HepG2 (cell line): ENCODE data around the gene RICTOR. TPM values are rescaled to one million over a fixed set of nuclear protein-coding genes. Genes with fewer than 3 reads are reported as not detected.

Experiments used
- ATAC-seq: fragments of 200-7000 bp; cut with Tn5 transposase; 3 replicates; pipeline ENCODE4 v1.9.1; 2020; ENCODE audit warnings: mild to moderate bottlenecking, moderate library complexity
- BruUV-seq: library from RNA; stranded (reverse); fragments of 400-500 nt; replicated peaks from 2 replicates; lab custom pipeline; 2021; lab: Mats Ljungman, UMichigan
- CTCF ChIA-PET: fragments of 300-600 bp; formaldehyde crosslinking; extraction: SDS; loops from one replicate; lab custom pipeline; 2021; ENCODE audit warnings: low total read pairs, inconsistent platforms, low intra/inter-chr PET ratio; lab: Yijun Ruan, JAX
- POLR2A ChIA-PET: fragments of 350-600 bp; sonication (Branson Sonifier 250); formaldehyde crosslinking; loops from one replicate; lab custom pipeline; 2020; ENCODE audit warnings: antibody characterized with exemption, inconsistent platforms; lab: Yijun Ruan, JAX
- DNase-seq: peaks from one replicate; pipeline ENCODE4 v3.0.0-alpha.2; 2015; ENCODE audit warnings: low spot score
- FAIRE-seq: peaks from 3 replicates; lab custom pipeline; 2011; peaks lifted over from hg19 to GRCh38; lab: Jason Lieb, UNC
- H2AFZ ChIP-seq: one replicate; pipeline ENCODE4 v1.6.1; 2011; ENCODE audit warnings: low read length, inconsistent platforms
- H3K27ac ChIP-seq: fragments of 300-600 bp; 3 replicates; pipeline ENCODE4 v1.8.0; 2011; ENCODE audit warnings: mixed run types, mild to moderate bottlenecking, mixed read lengths, low read length, inconsistent platforms; ENCODE audit not compliant: insufficient read depth; ENCODE audit errors: extremely low read length
- H3K27me3 ChIP-seq, 2 experiments: fragments of 200-600 bp in 1 of 2; 2 replicates in 1 of 2; 3 replicates in 1 of 2; pipeline versions ENCODE4 v1.6.0 to v1.8.0; 2011; ENCODE audit warnings: low read length in 2 of 2, mild to moderate bottlenecking in 2 of 2, moderate library complexity in 2 of 2, inconsistent platforms in 1 of 2; ENCODE audit not compliant: insufficient read depth in 2 of 2, control insufficient read depth in 1 of 2
- H3K36me3 ChIP-seq, 2 experiments: fragments of 200-600 bp in 1 of 2; replicated peaks in 1 of 2; 2 replicates in 1 of 2; 3 replicates in 1 of 2; pipeline versions ENCODE4 v1.5.1 to v1.8.0; 2011; ENCODE audit warnings: low read length in 2 of 2, inconsistent platforms in 1 of 2; ENCODE audit not compliant: insufficient read depth in 2 of 2, control insufficient read depth in 1 of 2
- H3K4me1 ChIP-seq: 2 replicates; pipeline ENCODE4 v1.5.1; 2012; ENCODE audit warnings: low read length, inconsistent platforms; ENCODE audit not compliant: insufficient read depth
- H3K4me2 ChIP-seq: 2 replicates; pipeline ENCODE4 v1.6.0; 2011; ENCODE audit warnings: low read depth, low read length, inconsistent platforms
- H3K4me3 ChIP-seq, 3 experiments: fragments of 200-600 bp in 1 of 3; sonication (generic), shearing (Covaris generic) in 1 of 3; replicated peaks in 1 of 3; 2 replicates each; pipeline ENCODE4 v1.5.1; 2011 to 2016; ENCODE audit warnings: low read length in 3 of 3, inconsistent platforms in 2 of 3, low read depth in 2 of 3, mild to moderate bottlenecking in 2 of 3, control low read depth in 1 of 3, mixed read lengths in 1 of 3; ENCODE audit not compliant: insufficient read depth in 1 of 3
- H3K79me2 ChIP-seq: one replicate; pipeline ENCODE4 v1.6.1; 2011; ENCODE audit warnings: low read length, inconsistent platforms; ENCODE audit not compliant: insufficient read depth
- H3K9ac ChIP-seq: 2 replicates; pipeline ENCODE4 v1.6.0; 2011; ENCODE audit warnings: mild to moderate bottlenecking, low read depth, low read length, inconsistent platforms; ENCODE audit not compliant: insufficient read depth
- H3K9me3 ChIP-seq: 2 replicates; pipeline ENCODE4 v1.5.1; 2012; ENCODE audit warnings: mild to moderate bottlenecking, low read length
- H4K20me1 ChIP-seq: 2 replicates; pipeline ENCODE4 v1.6.0; 2011; ENCODE audit warnings: inconsistent platforms, mild to moderate bottlenecking, low read length, moderate library complexity; ENCODE audit not compliant: insufficient read depth
- BRD4 ChIP-seq: sonication (generic); formaldehyde crosslinking; IDR thresholded peaks from 2 replicates; pipeline ENCODE4 v1.4.0; 2020; ENCODE audit warnings: missing genetic modification reagents
- FOXA3 ChIP-seq: IDR thresholded peaks from 2 replicates; pipeline ENCODE4 v1.6.1; 2016; ENCODE audit warnings: missing genetic modification reagents, missing compliant biosample characterization
- KAT2B ChIP-seq: fragments of 150-350 bp; IDR thresholded peaks from 2 replicates; pipeline ENCODE4 v1.6.1; 2014; ENCODE audit warnings: low read depth, low read length, borderline replicate concordance
- NFYC ChIP-seq: IDR thresholded peaks from 2 replicates; pipeline ENCODE4 v1.6.1; 2016; ENCODE audit warnings: missing genetic modification reagents, missing compliant biosample characterization
- NPAS2 ChIP-seq: sonication (generic); formaldehyde crosslinking; IDR thresholded peaks from 2 replicates; pipeline ENCODE4 v1.8.0; 2022; ENCODE audit warnings: mild to moderate bottlenecking, missing genetic modification reagents, borderline replicate concordance
- SALL2 ChIP-seq: sonication (generic); formaldehyde crosslinking; IDR thresholded peaks from 2 replicates; pipeline ENCODE4 v1.8.1; 2023; ENCODE audit warnings: mild to moderate bottlenecking, missing genetic modification reagents, inconsistent platforms
- YEATS2 ChIP-seq: sonication (generic); formaldehyde crosslinking; IDR thresholded peaks from 2 replicates; pipeline ENCODE4 v1.4.0; 2020; ENCODE audit warnings: missing genetic modification reagents, borderline replicate concordance
- ZNF337 ChIP-seq: sonication (generic); formaldehyde crosslinking; IDR thresholded peaks from 2 replicates; pipeline ENCODE4 v1.5.1; 2020; ENCODE audit warnings: missing genetic modification reagents, low read depth, mild to moderate bottlenecking, borderline replicate concordance
- ZNF709 ChIP-seq: sonication (generic); formaldehyde crosslinking; IDR thresholded peaks from 2 replicates; pipeline ENCODE4 v1.5.0; 2020; ENCODE audit warnings: mild to moderate bottlenecking, missing genetic modification reagents
- WGBS: methylation state at CpG from one replicate; pipeline ENCODE4 v1.1.6; 2017; ENCODE audit warnings: low lambda C conversion rate; 5-methylcytosine and 5-hydroxymethylcytosine counted together
- in situ Hi-C: cut with HindIII; loops from 2 replicates; pipeline ENCODE4 v1.10.0; 2017; ENCODE audit warnings: low pct_unique_long_range_greater_than_20kb; ENCODE audit not compliant: extremely low pct_ligation_motif_present
- intact Hi-C: fragments of 100-400 bp; cut with micrococcal nuclease; formaldehyde crosslinking; loops from one replicate; pipeline ENCODE4 v1.10.0; 2022; ENCODE audit not compliant: unreplicated experiment
- polyA plus RNA-seq, 8 experiments: library from polyadenylated mRNA; depleted of rRNA in 3 of 8; stranded (reverse) in 7 of 8; unstranded in 1 of 8; fragments of >200 nt; fragmentation: Illumina TruSeq in 4 of 8; extraction: Trizol in 4 of 8; gene quantifications; 2 replicates each; pipeline versions ENCODE4 v1.2.1 to v1.2.3, GENCODE V29; 2011 to 2016; ENCODE audit warnings: low read depth in 4 of 8, missing spikeins in 1 of 8, mixed read lengths in 1 of 8; ENCODE audit not compliant: insufficient read depth in 1 of 8
- total RNA-seq, 5 experiments: library from RNA; depleted of rRNA; stranded (reverse); fragments of >200 nt; fragmentation: Illumina TruSeq; extraction: Trizol; gene quantifications; 2 replicates each; pipeline ENCODE4 v1.2.3, GENCODE V29; 2016; ENCODE audit warnings: low read depth in 1 of 5
- TF ChIP-seq, protein P1 (sequence below): sonication (generic); formaldehyde crosslinking; IDR thresholded peaks from 2 replicates; pipeline ENCODE4 v1.8.0; 2022; ENCODE audit warnings: missing genetic modification reagents, mild to moderate bottlenecking, moderate library complexity, borderline replicate concordance
- TF ChIP-seq, protein P2 (sequence below): sonication (generic); formaldehyde crosslinking; IDR thresholded peaks from 2 replicates; pipeline ENCODE4 v1.4.0; 2020; ENCODE audit warnings: missing genetic modification reagents, borderline replicate concordance
- TF ChIP-seq, protein P3 (sequence below): fragments of 450-650 bp; IDR thresholded peaks from 2 replicates; pipeline ENCODE4 v1.6.1; 2017; ENCODE audit warnings: mild to moderate bottlenecking
- TF ChIP-seq, protein P4 (sequence below): sonication (generic); formaldehyde crosslinking; IDR thresholded peaks from 2 replicates; pipeline ENCODE4 v1.5.0; 2020; ENCODE audit warnings: mild to moderate bottlenecking, missing genetic modification reagents

RICTOR gene
- total and polyA plus RNA-seq, 2 of the 13 experiments (the other 11 are each of a cell fraction or from before 2014, with no cell fraction given) = 10.7 to 15.4 TPM

DNA sequence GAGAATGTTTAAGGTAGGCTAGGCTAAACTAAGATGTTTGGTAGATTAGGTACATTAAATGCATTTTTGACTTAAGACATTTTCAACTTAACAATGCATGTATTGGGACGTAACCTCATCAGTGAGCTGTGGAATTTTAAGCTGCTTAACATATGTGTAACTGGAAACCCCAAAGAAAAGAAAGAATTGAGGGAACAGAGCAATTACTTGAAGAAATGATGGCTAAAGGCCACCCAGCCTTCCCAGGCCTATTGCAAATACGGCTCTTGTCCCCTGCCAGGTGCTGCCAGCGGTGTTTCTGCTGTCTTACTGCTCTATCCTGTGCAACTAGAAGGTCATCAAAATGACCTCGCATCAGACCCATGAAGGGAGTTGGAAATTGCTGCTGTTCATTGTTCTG is 52.0 kb downstream of the RICTOR start (continued):
- TF ChIP-seq BRD4 (CRISPR knock-in tag) = no peak
- TF ChIP-seq FOXA3 (CRISPR knock-in tag) = no peak
- no peak for TF ChIP-seq KAT2B
- TF ChIP-seq, protein P1, sequence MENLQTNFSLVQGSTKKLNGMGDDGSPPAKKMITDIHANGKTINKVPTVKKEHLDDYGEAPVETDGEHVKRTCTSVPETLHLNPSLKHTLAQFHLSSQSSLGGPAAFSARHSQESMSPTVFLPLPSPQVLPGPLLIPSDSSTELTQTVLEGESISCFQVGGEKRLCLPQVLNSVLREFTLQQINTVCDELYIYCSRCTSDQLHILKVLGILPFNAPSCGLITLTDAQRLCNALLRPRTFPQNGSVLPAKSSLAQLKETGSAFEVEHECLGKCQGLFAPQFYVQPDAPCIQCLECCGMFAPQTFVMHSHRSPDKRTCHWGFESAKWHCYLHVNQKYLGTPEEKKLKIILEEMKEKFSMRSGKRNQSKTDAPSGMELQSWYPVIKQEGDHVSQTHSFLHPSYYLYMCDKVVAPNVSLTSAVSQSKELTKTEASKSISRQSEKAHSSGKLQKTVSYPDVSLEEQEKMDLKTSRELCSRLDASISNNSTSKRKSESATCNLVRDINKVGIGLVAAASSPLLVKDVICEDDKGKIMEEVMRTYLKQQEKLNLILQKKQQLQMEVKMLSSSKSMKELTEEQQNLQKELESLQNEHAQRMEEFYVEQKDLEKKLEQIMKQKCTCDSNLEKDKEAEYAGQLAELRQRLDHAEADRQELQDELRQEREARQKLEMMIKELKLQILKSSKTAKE = no peak

DNA sequence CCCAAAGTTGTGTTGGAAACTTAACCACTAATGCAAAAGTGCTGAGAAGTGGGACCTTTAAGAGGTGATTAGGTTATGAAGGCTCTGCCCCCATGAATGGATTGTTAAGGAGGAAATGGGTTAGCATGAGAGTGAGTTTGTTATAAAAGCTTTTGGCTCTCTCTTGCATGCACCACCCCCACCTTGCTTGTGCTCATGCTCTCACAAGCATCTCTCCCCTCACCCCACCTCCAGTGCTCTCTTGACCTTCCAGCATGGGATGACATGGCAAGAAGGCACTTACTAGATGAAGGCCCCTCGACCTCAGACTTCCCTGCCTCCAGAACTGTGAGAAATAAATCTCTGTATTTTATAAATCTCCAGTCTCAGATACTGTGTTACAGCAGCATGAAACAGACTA is 52.8 kb downstream of the RICTOR start:
- POLR2A ChIA-PET = no interaction called here
- Histone ChIP-seq H3K27me3 (no peaks in the 10 kb centered on the region), H3K4me3 (no peak overlapping the region), H3K4me2 (no peak overlapping the region), H3K9me3 (no peaks in the 10 kb centered on the region), H3K36me3 (peaks cover 0 to 19% of the 10 kb centered on the region in 2 experiments; a peak in 2 of 5 replicates), H3K9ac (no peak overlapping the region), H3K79me2 (peaks cover 6% of the 10 kb centered on the region), H2AFZ (no peak overlapping the region), H3K27ac (no peak overlapping the region), H4K20me1 (peaks cover 6% of the 10 kb centered on the region; the same call in 1 of the 2 replicates), H3K4me1 (peaks cover under 1% of the 10 kb centered on the region; the same call in 1 of the 2 replicates)
- in situ Hi-C loops = no loop called here
- CTCF ChIA-PET = no interaction called here
- no peak for DNase-seq
- 95% methylated on average over 1 of the region's 1 CpG for WGBS
- no peak for ATAC-seq
- BruUV-seq = no TSS peak
- FAIRE-seq = no peak
- intact Hi-C loops = no loop called here
- TF ChIP-seq SALL2 (CRISPR knock-in tag) = no peak
- TF ChIP-seq, protein P2, sequence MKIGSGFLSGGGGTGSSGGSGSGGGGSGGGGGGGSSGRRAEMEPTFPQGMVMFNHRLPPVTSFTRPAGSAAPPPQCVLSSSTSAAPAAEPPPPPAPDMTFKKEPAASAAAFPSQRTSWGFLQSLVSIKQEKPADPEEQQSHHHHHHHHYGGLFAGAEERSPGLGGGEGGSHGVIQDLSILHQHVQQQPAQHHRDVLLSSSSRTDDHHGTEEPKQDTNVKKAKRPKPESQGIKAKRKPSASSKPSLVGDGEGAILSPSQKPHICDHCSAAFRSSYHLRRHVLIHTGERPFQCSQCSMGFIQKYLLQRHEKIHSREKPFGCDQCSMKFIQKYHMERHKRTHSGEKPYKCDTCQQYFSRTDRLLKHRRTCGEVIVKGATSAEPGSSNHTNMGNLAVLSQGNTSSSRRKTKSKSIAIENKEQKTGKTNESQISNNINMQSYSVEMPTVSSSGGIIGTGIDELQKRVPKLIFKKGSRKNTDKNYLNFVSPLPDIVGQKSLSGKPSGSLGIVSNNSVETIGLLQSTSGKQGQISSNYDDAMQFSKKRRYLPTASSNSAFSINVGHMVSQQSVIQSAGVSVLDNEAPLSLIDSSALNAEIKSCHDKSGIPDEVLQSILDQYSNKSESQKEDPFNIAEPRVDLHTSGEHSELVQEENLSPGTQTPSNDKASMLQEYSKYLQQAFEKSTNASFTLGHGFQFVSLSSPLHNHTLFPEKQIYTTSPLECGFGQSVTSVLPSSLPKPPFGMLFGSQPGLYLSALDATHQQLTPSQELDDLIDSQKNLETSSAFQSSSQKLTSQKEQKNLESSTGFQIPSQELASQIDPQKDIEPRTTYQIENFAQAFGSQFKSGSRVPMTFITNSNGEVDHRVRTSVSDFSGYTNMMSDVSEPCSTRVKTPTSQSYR = no peak
- no peak for TF ChIP-seq ZNF709 (CRISPR knock-in tag)
- TF ChIP-seq YEATS2 (CRISPR knock-in tag) = no peak
- TF ChIP-seq, protein P3, sequence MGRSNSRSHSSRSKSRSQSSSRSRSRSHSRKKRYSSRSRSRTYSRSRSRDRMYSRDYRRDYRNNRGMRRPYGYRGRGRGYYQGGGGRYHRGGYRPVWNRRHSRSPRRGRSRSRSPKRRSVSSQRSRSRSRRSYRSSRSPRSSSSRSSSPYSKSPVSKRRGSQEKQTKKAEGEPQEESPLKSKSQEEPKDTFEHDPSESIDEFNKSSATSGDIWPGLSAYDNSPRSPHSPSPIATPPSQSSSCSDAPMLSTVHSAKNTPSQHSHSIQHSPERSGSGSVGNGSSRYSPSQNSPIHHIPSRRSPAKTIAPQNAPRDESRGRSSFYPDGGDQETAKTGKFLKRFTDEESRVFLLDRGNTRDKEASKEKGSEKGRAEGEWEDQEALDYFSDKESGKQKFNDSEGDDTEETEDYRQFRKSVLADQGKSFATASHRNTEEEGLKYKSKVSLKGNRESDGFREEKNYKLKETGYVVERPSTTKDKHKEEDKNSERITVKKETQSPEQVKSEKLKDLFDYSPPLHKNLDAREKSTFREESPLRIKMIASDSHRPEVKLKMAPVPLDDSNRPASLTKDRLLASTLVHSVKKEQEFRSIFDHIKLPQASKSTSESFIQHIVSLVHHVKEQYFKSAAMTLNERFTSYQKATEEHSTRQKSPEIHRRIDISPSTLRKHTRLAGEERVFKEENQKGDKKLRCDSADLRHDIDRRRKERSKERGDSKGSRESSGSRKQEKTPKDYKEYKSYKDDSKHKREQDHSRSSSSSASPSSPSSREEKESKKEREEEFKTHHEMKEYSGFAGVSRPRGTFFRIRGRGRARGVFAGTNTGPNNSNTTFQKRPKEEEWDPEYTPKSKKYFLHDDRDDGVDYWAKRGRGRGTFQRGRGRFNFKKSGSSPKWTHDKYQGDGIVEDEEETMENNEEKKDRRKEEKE = no peak
- TF ChIP-seq ZNF337 (CRISPR knock-in tag) = no peak
- no peak for TF ChIP-seq NFYC
- TF ChIP-seq, protein P4, sequence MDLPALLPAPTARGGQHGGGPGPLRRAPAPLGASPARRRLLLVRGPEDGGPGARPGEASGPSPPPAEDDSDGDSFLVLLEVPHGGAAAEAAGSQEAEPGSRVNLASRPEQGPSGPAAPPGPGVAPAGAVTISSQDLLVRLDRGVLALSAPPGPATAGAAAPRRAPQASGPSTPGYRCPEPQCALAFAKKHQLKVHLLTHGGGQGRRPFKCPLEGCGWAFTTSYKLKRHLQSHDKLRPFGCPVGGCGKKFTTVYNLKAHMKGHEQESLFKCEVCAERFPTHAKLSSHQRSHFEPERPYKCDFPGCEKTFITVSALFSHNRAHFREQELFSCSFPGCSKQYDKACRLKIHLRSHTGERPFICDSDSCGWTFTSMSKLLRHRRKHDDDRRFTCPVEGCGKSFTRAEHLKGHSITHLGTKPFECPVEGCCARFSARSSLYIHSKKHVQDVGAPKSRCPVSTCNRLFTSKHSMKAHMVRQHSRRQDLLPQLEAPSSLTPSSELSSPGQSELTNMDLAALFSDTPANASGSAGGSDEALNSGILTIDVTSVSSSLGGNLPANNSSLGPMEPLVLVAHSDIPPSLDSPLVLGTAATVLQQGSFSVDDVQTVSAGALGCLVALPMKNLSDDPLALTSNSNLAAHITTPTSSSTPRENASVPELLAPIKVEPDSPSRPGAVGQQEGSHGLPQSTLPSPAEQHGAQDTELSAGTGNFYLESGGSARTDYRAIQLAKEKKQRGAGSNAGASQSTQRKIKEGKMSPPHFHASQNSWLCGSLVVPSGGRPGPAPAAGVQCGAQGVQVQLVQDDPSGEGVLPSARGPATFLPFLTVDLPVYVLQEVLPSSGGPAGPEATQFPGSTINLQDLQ = no peak
- no peak for TF ChIP-seq NPAS2 (CRISPR knock-in tag)
